Heart left ventricle (tissue), 16 donors: ENCODE data around the gene CARMIL3. TPM values are rescaled to one million over a fixed set of nuclear protein-coding genes. Genes with fewer than 3 reads are reported as not detected.
"Not testable (repeated sequence)": the region's sequence is repeated elsewhere in the genome, so short reads cannot be mapped to it uniquely, and the experiment has no call there.

Experiments
- ATAC-seq, 4 donors: fragments of 200-7000 bp; cut with Tn5 transposase; one replicate each; pipeline ENCODE4 v1.9.1; 2020 to 2022; ENCODE audit warnings: moderate library complexity in 4 of 4, mild to moderate bottlenecking in 3 of 4, moderate number of reproducible peaks in 1 of 4
- DNase-seq, 5 donors: peaks; one replicate each; pipeline ENCODE4 v3.0.0-alpha.2; 2020
- H3K27ac ChIP-seq, 12 donors: fragments of 200-600 bp; sonication (generic) in 4 of 12; one replicate each; pipeline versions ENCODE4 v1.5.0 to v1.8.0; 2016 to 2022; ENCODE audit warnings: mild to moderate bottlenecking in 2 of 12
- H3K27me3 ChIP-seq, 9 donors: fragments of 200-600 bp; sonication (generic) in 2 of 9; one replicate each; pipeline versions ENCODE4 v1.5.1 to v1.8.0; 2016 to 2022; ENCODE audit warnings: mild to moderate bottlenecking in 3 of 9
- H3K36me3 ChIP-seq, 9 donors: fragments of 200-600 bp; sonication (generic) in 2 of 9; one replicate each; pipeline versions ENCODE4 v1.5.0 to v1.8.0; 2018 to 2022; ENCODE audit warnings: mild to moderate bottlenecking in 2 of 9
- H3K4me1 ChIP-seq, 12 donors: fragments of 200-600 bp; sonication (generic) in 4 of 12; one replicate each; pipeline versions ENCODE4 v1.5.0 to v1.8.0; 2016 to 2022; ENCODE audit warnings: mild to moderate bottlenecking in 3 of 12
- H3K4me3 ChIP-seq, 12 donors: fragments of 200-600 bp; sonication (generic) in 4 of 12; one replicate each; pipeline versions ENCODE4 v1.5.0 to v1.8.0; 2017 to 2022; ENCODE audit warnings: mild to moderate bottlenecking in 9 of 12, moderate library complexity in 4 of 12
- H3K9me3 ChIP-seq, 12 donors: fragments of 200-600 bp; sonication (generic) in 4 of 12; one replicate each; pipeline versions ENCODE4 v1.5.0 to v1.8.0; 2016 to 2022; ENCODE audit warnings: mild to moderate bottlenecking in 1 of 12
- CTCF ChIP-seq, 12 donors: fragments of 200-600 bp; sonication (generic) in 4 of 12; IDR thresholded peaks; one replicate each; pipeline versions ENCODE4 v1.5.0 to v1.8.0; 2018 to 2022; ENCODE audit warnings: antibody characterized with exemption in 12 of 12, mild to moderate bottlenecking in 5 of 12
- POLR2A ChIP-seq, 2 donors: fragments of 450-650 bp; IDR thresholded peaks; one replicate each; pipeline ENCODE4 v1.6.1; 2017; ENCODE audit warnings: antibody characterized with exemption in 2 of 2, mild to moderate bottlenecking in 2 of 2, moderate library complexity in 2 of 2
- WGBS, 4 donors: extraction: QIAGEN DNeasy Blood & Tissue Kit in 2 of 4; methylation state at CpG; one replicate each; pipeline versions ENCODE4 v1.1.5 to v1.1.7; 2013 to 2018; 5-methylcytosine and 5-hydroxymethylcytosine counted together
- intact Hi-C, 10 donors: fragments of 100-400 bp; cut with DNase I; formaldehyde crosslinking; loops; one replicate each; pipeline versions ENCODE4 v1.11.1 to v1.14.2; 2022
- polyA plus RNA-seq, 2 donors: library from polyadenylated mRNA; stranded (reverse); fragments of 200-250 nt; gene quantifications; one replicate each; pipeline ENCODE4 v1.2.3, GENCODE V29; 2013
- total RNA-seq, 9 donors: library from RNA; depleted of rRNA in 2 of 9; stranded (reverse); fragments of >200 nt in 2 of 9; fragmentation: NEBNext Ultra II Directional in 3 of 9; extraction: Animal tissue kit (Norgen Biotek cat#: 25700) in 3 of 9; gene quantifications; one replicate each; pipeline versions ENCODE4 v1.1.0 to v1.2.4, GENCODE V29; 2016 to 2023
- donor health status: ischemic (EF 13 %, LVEDD 7.1; RV severe dilation, severe dysfunction).
- donor health status: healthy with polysubstance abuse.
- donor health status: DM: no; HTN: yes; CAD: no.
- donor health status: DM: no; HTN: no; CAD: no.
- donor health status: ischemic (EF 25% LVEDD 6.9; RV normal size, moderate dysfunction).
- donor health status: ischemic (EF 25% LVEDD 5.7; RV mildly dilated, moderate dysfunction).
- donor health status: healthy.
- donor health status: DM: yes; HTN: yes; CAD: no.
- donor health status: ischemic (EF 35%, LVEDD 5.7; RV mildly dilated, moderate dysfunction).
- donor health status: nonischemic (EF 11% LVEDD 7.7; RV severe dilation, severe dysfunction).
- donor health status: DM: yes; HTN: yes; CAD: no.
- donor health status: PGD.
- donor health status: ischemic (EF 29% LVEDD 5.4; RV normal size, mild dysfunction).
- donor health status: nonischemic (EF 23%, LVEDD 6.1; RV moderate dilation, normal function).

Gene CARMIL3
- total and polyA plus RNA-seq, 11 donors = 0.05 to 0.38 (median 0.15) TPM; not detected in 3

GRCh38 chr14:24037658-24038037 is 14.2 kb upstream of the CARMIL3 start:
- intact Hi-C loops = loop anchor here in 5 of 10 donors (1.0 to 5.0 kb wide), 3 partner anchors 23 to 50 kb away; partner anchors contain the start of gene DHRS4L2 (in 2 of the 5)
- DNase-seq (no peak), ATAC-seq (no peak)
- TF ChIP-seq POLR2A (IDR thresholded peaks at IDR 0.05) = no peak
- no peak for TF ChIP-seq CTCF (IDR thresholded peaks at IDR 0.05)
- peaks cover 0 to 16% (median 3%) of the 10 kb centered on the region in 12 donors for H3K4me1 ChIP-seq
- H3K27me3 ChIP-seq = no peaks in the 10 kb centered on the region
- H3K27ac ChIP-seq = no peak overlapping the region
- 71 to 82% (median 77%) methylated on average over 14 of the region's 14 CpGs for WGBS, 4 donors
- H3K4me3 ChIP-seq = no peak overlapping the region
- H3K9me3 ChIP-seq = peaks cover 0 to 5% (median under 1%) of the 10 kb centered on the region in 12 donors
- H3K36me3 ChIP-seq = no peaks in the 10 kb centered on the region

GRCh38 chr14:24038686-24039085 is 13.1 kb upstream of the CARMIL3 start:
- intact Hi-C loops = loop anchor here in 2 of 10 donors (5.0 kb wide), 1 partner anchor 51 kb away; the partner anchor contains the start of gene DHRS4L2 (in 2 of the 2)
- Histone ChIP-seq H3K9me3 (no peaks in the 10 kb centered on the region), H3K27ac (no peak overlapping the region), H3K27me3 (no peaks in the 10 kb centered on the region), H3K36me3 (no peaks in the 10 kb centered on the region), H3K4me3 (no peak overlapping the region), H3K4me1 (peaks cover 0 to 13% (median 3%) of the 10 kb centered on the region in 12 donors)
- ATAC-seq (no peak), DNase-seq (no peak)
- no peak for TF ChIP-seq CTCF (IDR thresholded peaks at IDR 0.05)
- TF ChIP-seq POLR2A (IDR thresholded peaks at IDR 0.05) = no peak
- 78 to 97% (median 90%) methylated on average over 2 of the region's 2 CpGs for WGBS, 4 donors

- Histone ChIP-seq H3K27ac (no peak overlapping the region), H3K36me3 (no peaks in the 10 kb centered on the region), H3K9me3 (no peaks in the 10 kb centered on the region), H3K27me3 (no peaks in the 10 kb centered on the region), H3K4me1 (peaks cover 0 to 12% (median 3%) of the 10 kb centered on the region in 12 donors), H3K4me3 (no peak overlapping the region)
- intact Hi-C loops = no loop called here
- ATAC-seq = no peak
- TF ChIP-seq CTCF (IDR thresholded peaks at IDR 0.05) (no peak), POLR2A (IDR thresholded peaks at IDR 0.05) (no peak)
- no peak for DNase-seq
- WGBS, 4 donors = 44 to 58% (median 55%) methylated on average over 2 of the region's 2 CpGs
Measured at GRCh38 chr14:24040692-24041091, 11.1 kb upstream of the CARMIL3 start.

- Histone ChIP-seq H3K27me3 (no peaks in the 10 kb centered on the region), H3K36me3 (no peaks in the 10 kb centered on the region), H3K4me3 (no peak overlapping the region), H3K4me1 (no peaks in the 10 kb centered on the region), H3K9me3 (no peaks in the 10 kb centered on the region), H3K27ac (no peak overlapping the region)
- WGBS, 4 donors = 41 to 43% (median 42%) methylated on average over 5 of the region's 5 CpGs
- intact Hi-C loops = no loop called here
- no peak for DNase-seq
- ATAC-seq = peak in 1 of 4 donors; percentile 39
- TF ChIP-seq POLR2A (IDR thresholded peaks at IDR 0.05) (no peak), CTCF (IDR thresholded peaks at IDR 0.05) (no peak)
Measured at GRCh38 chr14:24042746-24043145, 9.1 kb upstream of the CARMIL3 start.

- H3K36me3 ChIP-seq, H3K27ac ChIP-seq, ATAC-seq, DNase-seq, H3K27me3 ChIP-seq, intact Hi-C loops, H3K9me3 ChIP-seq, H3K4me3 ChIP-seq: not testable (repeated sequence)
- peaks cover 0 to 18% (median 9%) of the 10 kb centered on the region in 12 donors for H3K4me1 ChIP-seq
- 74 to 83% (median 81%) methylated on average over 2 of the region's 2 CpGs for WGBS, 4 donors
Measured at GRCh38 chr14:24049002-24049401, 2.8 kb upstream of the CARMIL3 start.

- H3K4me3 ChIP-seq, H3K36me3 ChIP-seq, H3K27ac ChIP-seq, ATAC-seq, DNase-seq, intact Hi-C loops, H3K9me3 ChIP-seq, H3K27me3 ChIP-seq: not testable (repeated sequence)
- H3K4me1 ChIP-seq = peaks cover 0 to 18% (median 9%) of the 10 kb centered on the region in 12 donors
- 73 to 83% (median 80%) methylated on average over 8 of the region's 8 CpGs for WGBS, 4 donors
Measured at GRCh38 chr14:24050753-24051152, 1.1 kb upstream of the CARMIL3 start.
